Stomach (tissue), 4 donors: ENCODE data around the gene MAT2A.

Experiments used
- CTCF ChIP-seq, 7 experiments: fragments of 450-650 bp in 4 of 7; fragments of 200-600 bp in 3 of 7; sonication (generic) in 3 of 7; IDR thresholded peaks; one replicate each; pipeline ENCODE4 v1.5.1; 2016 to 2019; ENCODE audit warnings: antibody characterized with exemption in 7 of 7, control low read depth in 2 of 7, mild to moderate bottlenecking in 1 of 7
- EP300 ChIP-seq: sonication (generic); formaldehyde crosslinking; IDR thresholded peaks from one replicate; pipeline ENCODE4 v1.6.1; 2017; ENCODE audit warnings: antibody characterized with exemption
- POLR2A ChIP-seq, 4 donors: fragments of 450-650 bp; IDR thresholded peaks; one replicate each; pipeline ENCODE4 v1.6.1; 2016; ENCODE audit warnings: antibody characterized with exemption in 4 of 4, control low read depth in 2 of 4, mild to moderate bottlenecking in 1 of 4, moderate library complexity in 1 of 4
- POLR2AphosphoS5 ChIP-seq, 3 donors: sonication (generic); formaldehyde crosslinking; IDR thresholded peaks; one replicate each; pipeline ENCODE4 v1.6.1; 2016; ENCODE audit warnings: antibody characterized with exemption in 3 of 3

GRCh38 chr2:85537600-85538506 lies 1.1 kb upstream of the MAT2A start:
- TF ChIP-seq POLR2A (IDR thresholded peaks at IDR 0.05) (no peak), CTCF (IDR thresholded peaks at IDR 0.05) (peak in 1 of 7 experiments; percentile 7), POLR2AphosphoS5 (IDR thresholded peaks at IDR 0.05) (peak in 2 of 3 donors; percentile 26 to 30), EP300 (no peak)
